H1 (cell line): ENCODE measurements around the gene NME1. TPM values are rescaled to one million over a fixed set of nuclear protein-coding genes. Genes with fewer than 3 reads are reported as not detected.

ENCODE experiments used
- ASH2L ChIP-seq: fragments of 200-600, 300-600 bp; sonication (generic); IDR thresholded peaks from one replicate; pipeline ENCODE4 v1.7.1; 2017; ENCODE audit warnings: low read length
- BCL11A ChIP-seq, 2 experiments: IDR thresholded peaks; one replicate each; pipeline ENCODE4 v1.6.1; 2011; ENCODE audit warnings: low read depth in 2 of 2, low read length in 2 of 2, mild to moderate bottlenecking in 2 of 2
- CTBP2 ChIP-seq: IDR thresholded peaks from 2 replicates; pipeline ENCODE4 v1.7.0; 2011; ENCODE audit warnings: borderline replicate concordance, mild to moderate bottlenecking, moderate library complexity, mixed read lengths, low read length; ENCODE audit not compliant: insufficient read depth, insufficient read length
- EP300 ChIP-seq, 2 experiments: IDR thresholded peaks; 1 replicate in 1 of 2; 2 replicates in 1 of 2; pipeline ENCODE4 v1.6.1; 2011 to 2012; ENCODE audit warnings: low read depth in 2 of 2, low read length in 2 of 2, mild to moderate bottlenecking in 2 of 2, borderline replicate concordance in 1 of 2, inconsistent platforms in 1 of 2, moderate library complexity in 1 of 2
- KDM1A ChIP-seq: fragments of 200-600, 300-600 bp; sonication (generic); IDR thresholded peaks from 2 replicates; pipeline ENCODE4 v1.7.1; 2016; ENCODE audit warnings: mild to moderate bottlenecking, low read length, borderline replicate concordance
- KDM4A ChIP-seq: IDR thresholded peaks from one replicate; pipeline ENCODE4 v1.7.1; 2012; ENCODE audit warnings: low read depth, mild to moderate bottlenecking, moderate library complexity, low read length, inconsistent platforms; ENCODE audit not compliant: severe bottlenecking
- MAFK ChIP-seq: IDR thresholded peaks from 2 replicates; pipeline ENCODE4 v1.6.1; 2012; ENCODE audit warnings: low read depth, mild to moderate bottlenecking, improper control_type of control experiment, low read length
- TAF7 ChIP-seq: optimal IDR thresholded peaks from 2 replicates; pipeline ENCODE3; 2011; ENCODE audit warnings: low read depth, mild to moderate bottlenecking, inconsistent platforms, low read length, moderate library complexity, borderline replicate concordance
- polyA plus RNA-seq, 7 experiments: library from polyadenylated mRNA; depleted of rRNA in 3 of 7; stranded (reverse) in 5 of 7; unstranded in 2 of 7; fragments of >200 nt in 5 of 7; fragments of 200-250 nt in 2 of 7; gene quantifications; 1 replicate in 5 of 7; 2 replicates in 1 of 7; 4 replicates in 1 of 7; pipeline versions ENCODE4 v1.2.1 to v1.2.3, GENCODE V29; 2011 to 2013; ENCODE audit warnings: missing spikeins in 2 of 7, mixed read lengths in 2 of 7
- total RNA-seq: library from RNA; stranded (reverse); fragmentation: NEBNext Ultra II Directional; extraction: Animal tissue kit (Norgen Biotek cat#: 25700); gene quantifications from 2 replicates; pipeline ENCODE4 v1.2.1, GENCODE V29; 2021

Gene NME1
- total and polyA plus RNA-seq, 2 of the 8 experiments (the other 6 are each of a cell fraction or from before 2014, with no cell fraction given) = 307 to 380 TPM

DNA sequence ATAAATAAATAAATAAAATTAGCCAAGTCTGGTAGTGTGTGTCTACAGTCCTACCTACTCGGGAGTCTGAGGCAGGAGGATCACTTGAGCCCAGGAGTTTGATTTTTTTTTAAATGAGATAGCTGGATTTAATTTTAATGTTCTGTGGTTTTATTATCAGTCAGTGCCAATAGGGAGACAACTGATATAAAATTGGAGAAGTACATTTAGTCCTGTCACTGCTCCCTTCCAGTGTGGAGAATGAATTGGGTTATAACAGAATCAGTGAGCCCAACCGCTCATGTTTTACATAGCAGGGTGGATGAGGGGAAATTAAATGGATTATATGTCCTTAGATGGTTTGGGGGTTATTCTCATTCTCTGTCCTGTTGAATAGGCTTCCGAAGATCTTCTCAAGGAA is 6.2 kb downstream of the NME1 start (continued):
- no peak for TF ChIP-seq CTBP2
- no peak for TF ChIP-seq TAF7
- TF ChIP-seq EP300 (IDR thresholded peaks at IDR 0.05; ENCODE audit: borderline replicate concordance in 1 of 2, low read depth in 2 of 2, low read length in 2 of 2) = no peak
- TF ChIP-seq ASH2L = no peak
- TF ChIP-seq KDM4A = no peak
- no peak for TF ChIP-seq BCL11A (IDR thresholded peaks at IDR 0.05; ENCODE audit: low read depth in 2 of 2, low read length in 2 of 2)
- no peak for TF ChIP-seq MAFK
- no peak for TF ChIP-seq KDM1A
